GM21423 (cell line): Measurements from ENCODE around the gene S100A9.

ENCODE experiments used
- ATAC-seq: cut with Tn5 transposase; IDR thresholded peaks from one replicate; pipeline ENCODE4 v1.9.1; 2021; ENCODE audit warnings: mild to moderate bottlenecking, moderate library complexity; ENCODE audit not compliant: unreplicated experiment

Gene S100A9

DNA sequence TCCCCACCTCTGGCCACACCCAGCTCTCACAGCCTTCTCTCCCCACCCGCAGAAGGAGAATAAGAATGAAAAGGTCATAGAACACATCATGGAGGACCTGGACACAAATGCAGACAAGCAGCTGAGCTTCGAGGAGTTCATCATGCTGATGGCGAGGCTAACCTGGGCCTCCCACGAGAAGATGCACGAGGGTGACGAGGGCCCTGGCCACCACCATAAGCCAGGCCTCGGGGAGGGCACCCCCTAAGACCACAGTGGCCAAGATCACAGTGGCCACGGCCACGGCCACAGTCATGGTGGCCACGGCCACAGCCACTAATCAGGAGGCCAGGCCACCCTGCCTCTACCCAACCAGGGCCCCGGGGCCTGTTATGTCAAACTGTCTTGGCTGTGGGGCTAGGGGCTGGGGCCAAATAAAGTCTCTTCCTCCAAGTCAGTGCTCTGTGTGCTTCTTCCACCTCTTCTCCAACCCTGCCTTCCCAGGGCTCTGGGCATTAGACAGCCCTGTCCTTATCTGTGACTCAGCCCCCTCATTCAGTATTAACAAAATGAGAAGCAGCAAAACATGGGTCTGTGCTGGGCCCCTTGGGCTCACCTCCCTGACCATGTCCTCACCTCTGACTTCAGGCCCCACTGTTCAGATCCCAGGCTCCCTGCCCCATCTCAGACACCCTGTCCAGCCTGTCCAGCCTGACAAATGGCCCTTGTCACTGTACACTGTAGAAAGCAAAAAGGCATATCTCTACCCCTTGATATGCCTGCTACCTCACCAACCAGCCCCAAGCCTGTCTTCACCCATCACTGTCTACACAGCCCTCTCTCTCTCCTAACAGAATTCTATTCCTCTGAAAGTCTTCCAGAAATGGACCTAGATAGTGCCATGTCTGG, 3.2 kb downstream of the S100A9 start:
- no peak for ATAC-seq

DNA sequence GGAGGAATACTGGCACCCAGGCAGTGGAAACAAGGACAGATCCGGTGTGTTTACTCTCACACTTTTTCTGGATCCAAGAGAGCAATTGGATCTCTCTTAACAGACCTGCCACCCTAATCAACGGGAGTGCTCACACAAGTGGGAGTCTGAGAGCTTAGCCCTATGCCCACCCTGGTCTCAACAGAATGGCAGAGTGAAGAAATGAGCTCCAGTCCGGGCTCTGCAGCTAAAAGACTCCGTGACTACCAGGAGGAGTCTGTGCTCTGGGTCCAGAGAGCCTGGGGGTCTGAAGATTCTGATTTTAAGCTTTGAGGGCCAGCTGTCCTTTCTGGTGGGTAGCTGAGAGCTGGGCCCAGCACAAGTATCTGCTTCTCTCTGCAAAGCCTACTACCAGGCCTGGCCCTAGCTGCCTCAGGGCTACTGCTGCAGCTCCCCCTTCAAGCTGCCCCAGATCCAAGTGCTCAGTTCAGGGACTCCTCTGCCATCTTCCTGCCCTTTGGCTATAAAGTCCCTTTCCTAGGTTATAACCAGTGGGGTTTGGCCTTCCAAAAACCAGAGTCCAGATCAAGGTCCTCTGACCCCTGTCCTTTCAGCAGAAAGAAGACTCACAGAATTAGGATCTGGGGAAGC, 3.9 kb downstream of the S100A9 start:
- ATAC-seq, result no peak

DNA sequence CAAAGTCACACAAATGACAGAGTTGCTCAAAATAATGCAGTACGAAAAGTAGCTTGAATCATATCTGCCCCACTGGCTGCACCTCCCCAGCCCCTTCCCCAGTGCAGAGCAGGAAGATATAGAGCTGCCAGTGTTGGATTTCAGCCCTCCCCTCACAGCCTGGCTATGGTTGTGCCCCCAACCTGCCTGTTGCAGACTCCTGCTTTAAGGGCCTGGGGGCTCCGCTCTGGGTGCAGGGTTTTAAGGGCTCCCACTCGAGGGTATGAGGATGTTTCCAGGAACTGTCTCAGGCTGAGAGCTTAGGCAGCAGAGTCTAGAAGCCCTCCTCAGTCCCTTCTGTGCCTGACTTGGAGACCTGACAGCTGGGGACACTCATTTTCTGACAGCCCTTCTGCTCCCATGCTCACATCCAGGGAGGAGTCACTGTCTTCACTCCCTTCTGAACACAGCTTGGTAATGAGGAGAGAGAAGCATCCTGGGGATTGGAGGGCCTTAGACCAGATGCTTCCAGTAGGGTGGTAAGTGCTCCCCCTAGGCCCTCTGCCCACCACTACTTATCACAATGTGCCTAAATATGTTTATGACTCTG, 4.6 kb downstream of the S100A9 start:
- ATAC-seq, result no peak

DNA sequence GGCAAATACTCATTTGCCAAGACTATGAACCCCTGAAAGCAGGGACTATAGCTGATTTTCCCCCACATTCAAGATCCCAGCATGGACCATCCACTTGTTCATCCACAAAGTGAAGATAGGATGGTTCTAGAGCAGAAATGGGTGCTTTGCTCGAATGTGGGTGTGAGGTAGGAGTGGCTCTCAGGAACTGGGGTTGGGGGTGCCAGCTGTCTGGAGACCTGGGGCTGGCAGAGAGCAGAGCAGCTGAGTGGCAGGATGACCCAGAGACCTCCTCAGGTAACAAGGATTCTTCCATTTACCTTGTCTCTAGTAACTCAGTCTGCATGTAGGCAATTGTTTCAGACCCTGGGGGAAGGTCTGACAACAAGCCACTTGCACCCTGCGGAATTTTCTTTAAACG, 6.0 kb downstream of the S100A9 start:
- no peak for ATAC-seq

DNA sequence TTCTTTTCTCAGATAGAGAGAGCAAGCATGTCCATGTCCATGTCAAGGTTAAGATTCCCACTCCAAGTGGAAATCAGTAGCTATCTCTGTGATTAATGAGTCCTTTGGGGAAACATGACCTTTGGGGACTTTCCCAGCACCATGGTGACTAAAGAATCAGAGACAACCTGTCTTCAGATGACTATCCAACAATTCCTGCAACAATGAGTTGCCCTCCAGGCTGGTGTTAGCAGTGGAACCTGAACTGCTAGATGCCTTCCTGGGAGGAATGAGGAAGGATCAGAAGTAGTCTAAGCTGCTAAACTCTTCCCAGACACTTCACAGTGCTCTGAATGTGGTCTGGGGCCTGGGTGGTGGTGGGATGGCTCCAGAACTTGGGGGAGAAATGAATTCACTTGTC, 6.5 kb downstream of the S100A9 start:
- no peak for ATAC-seq

DNA sequence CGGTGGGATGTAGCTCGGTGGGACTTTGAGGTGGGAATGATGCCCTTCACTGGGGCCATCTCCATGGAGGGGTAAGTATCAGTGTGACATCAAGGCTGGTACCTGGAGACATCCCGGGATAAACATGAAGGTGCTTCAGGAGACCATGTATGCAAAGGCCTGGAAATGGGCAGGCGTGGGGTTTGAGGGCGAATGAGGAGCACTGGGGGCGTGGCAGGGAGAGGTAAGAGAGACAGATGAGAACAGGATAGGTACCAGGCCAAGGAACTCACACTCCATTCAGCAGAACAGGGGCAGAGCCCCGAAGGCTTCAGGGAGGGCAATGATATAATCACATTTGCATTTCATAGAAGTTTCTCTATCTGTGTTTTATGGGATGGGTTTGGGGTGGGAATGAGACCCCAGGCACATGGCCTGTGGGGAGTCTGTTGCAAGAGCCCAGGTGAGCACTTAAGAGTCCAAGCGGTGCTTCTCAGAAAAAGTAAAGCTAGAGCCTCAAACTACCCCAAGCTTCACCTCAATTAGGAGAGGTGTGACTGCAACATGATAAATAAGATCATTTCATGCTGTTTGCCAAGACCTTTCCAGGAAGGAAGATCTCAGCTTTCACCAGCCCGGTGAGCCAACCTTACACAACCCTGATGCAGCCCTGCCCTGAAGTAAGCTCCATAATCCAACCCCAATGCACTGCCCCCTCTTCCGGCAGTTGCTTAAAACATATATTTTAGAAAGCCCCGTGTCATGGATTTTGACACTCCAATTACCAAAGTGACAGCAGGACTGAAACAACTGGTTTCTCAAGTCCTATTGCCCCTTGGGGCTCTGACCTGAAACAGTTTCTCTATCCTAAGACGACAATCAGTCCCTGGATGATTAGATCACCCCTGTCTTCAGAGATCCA, 7.4 kb downstream of the S100A9 start:
- ATAC-seq, result no peak

DNA sequence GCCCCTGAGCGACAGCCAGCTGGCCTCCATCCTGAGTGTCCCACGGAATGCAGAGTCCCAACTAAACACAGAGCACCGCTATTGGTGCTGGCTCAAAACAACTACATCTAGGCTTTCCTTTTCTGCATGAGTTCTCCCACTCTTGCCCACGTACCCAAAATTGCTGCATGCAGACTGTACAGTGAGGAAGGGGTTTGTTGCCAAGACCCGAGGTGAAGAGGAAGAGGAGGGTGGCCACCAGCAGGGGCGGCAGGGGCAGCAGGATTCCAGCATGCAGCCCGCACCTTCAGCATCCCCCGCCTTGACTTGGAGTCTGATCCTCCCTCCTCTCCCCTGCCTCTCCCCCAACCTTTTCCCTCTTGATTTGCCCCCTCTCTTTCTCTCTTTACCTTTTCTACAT, 8.0 kb downstream of the S100A9 start:
- no peak for ATAC-seq

DNA sequence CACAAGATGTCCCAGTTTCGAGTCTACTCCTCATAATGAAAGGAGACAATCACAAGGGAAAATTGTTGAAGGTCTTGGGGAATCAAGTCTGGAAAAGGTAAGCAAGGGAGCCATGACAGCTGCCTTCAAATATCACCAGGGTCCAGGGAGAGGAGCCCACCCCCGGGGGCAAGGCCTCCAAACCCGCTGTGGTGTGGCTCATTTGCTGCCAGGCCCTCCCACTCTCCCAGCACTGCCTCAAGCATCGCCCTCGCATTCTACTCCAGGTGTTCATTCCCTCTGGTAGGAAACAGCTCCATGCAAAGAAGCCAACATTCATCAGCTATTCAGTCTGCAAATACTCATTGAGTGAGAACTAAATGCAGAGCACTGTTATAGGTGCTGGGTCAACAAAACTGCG, 8.6 kb downstream of the S100A9 start:
- ATAC-seq, result no peak

DNA sequence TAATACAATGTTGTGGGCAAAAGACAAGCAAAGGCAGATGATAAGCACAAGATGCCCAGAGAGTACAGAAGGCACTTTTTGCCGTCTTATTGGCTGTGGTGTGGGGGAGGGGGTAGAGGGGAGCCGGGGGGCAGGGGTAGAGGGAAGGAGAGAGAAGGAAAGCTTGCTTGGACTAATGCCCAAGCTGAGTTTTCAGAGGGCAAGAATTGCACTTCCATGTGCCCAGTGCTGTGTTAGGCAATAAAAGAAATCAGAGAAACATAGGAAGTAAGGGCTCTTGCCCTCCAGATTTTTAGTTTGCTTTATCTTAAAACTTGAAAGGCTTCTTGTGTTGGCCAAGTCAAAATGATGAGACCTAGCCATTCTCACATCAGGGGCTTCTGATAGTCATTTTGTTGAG, 9.4 kb downstream of the S100A9 start:
- ATAC-seq, result no peak

DNA sequence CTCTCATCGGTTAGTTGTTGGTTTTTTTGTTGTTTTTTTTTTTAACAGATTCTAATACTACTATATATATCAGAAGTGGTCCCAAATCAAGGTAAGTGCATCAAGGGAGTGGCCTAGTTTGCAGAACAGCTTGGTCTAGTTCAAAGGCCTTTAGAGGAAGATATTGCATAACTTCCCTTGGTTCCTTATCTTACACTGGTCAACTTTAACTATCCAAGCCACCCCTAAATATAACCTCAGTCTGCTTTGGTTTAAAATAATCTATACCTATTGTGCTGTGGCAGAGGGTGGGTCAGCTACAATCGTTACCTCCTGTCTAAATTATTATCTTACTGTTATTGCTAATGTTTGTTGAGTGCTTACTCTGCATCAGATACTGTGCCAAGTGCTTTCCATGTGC, 10.8 kb downstream of the S100A9 start:
- ATAC-seq, result no peak

DNA sequence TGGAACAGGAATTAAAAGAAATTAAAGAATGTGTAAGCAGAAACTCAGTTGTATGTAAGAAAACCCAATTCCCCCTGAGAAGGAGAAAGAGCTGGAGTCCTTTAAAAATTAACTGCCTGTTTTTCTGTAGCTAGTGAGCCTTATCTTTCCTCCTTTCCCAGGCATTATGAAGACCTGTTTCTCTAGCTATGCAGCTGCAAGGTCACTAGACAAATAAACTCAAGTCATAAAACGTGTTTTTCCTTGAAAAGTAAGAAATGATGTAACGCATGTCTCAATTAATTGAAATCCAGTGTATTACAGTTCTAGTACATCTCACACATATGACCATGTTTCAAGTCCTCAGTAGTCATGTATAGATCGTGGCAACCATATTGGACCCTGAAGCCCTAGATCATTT, 12.5 kb downstream of the S100A9 start:
- ATAC-seq, result no peak

DNA sequence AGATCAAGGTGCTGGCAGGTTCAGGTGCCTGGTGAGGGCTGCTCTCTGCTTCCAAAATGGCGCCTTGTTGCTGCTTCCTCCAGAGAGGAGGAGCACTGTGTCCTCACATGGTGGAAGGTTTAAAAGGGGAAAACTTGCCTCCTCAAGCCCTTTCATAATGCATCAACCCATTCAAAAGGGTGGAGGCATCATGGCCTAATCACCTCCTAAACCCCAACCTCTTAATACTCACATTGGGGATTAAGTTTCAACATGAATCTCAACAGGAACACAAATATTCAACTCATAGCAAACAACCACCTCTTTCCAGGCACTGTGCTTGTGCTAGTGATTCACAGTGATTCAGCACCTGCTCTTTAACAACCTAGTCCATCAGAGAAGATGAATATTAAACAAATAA, 13.6 kb downstream of the S100A9 start:
- no peak for ATAC-seq

DNA sequence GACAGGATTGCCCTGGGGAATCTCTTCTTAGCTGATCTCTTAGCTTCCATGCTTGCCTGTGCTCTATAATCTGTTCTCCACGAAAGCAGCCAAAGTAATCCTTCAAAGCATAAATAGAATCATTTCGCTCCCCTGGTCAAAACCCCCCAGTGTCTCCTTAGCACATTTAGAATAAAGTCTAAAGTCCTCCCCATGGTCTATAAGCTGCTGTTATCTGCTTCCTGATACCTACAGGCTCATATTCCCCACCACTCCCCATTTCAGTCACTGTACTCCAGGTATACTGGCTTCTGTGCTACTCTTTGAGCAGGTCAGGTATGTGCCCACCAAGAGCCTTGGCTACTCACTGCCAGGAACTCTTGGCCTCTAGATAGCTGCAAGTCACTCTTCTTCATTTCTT, 14.9 kb downstream of the S100A9 start:
- ATAC-seq, result no peak

DNA sequence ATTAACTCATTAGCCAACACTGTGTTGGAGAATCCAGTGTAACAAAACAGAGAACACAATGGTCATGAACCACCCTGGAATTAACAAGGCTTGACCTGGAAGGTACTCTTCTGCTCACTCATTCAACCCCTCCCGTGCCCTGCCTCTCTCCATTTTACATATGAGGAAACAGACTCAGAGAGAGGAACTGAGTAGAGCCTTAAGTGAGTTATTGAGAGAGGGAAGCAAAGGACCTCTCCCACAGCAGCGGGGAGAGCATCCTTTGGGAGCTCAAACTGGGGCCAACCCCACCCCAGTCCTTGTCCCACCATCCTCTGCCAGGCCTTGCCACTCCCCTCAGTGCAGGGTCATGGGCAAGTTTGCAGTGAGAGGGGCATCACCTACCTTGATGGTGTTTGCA, 16.4 kb downstream of the S100A9 start:
- no peak for ATAC-seq

DNA sequence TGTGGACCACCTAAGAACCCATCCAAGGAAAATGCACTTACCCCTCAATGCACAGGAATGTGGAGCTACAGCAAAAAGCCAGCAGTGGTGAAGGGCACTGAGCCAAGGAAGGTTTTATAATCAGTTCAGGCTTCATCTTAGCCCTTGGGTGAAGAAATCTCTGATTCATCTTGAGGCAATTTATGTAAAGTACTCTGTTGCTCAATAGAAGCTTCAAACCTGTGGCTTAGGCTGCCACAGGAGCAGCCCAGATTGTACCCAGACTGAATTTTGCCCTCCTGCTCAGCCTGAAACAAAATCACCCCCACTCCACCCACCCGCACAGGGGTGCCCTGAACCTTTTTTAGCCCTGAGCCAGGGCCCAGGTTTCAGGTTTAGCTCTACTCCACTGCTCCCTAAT, 17.9 kb downstream of the S100A9 start, which contains the start of gene S100A12:
Gene S100A12, minus strand, starts transcription at position 111 of the 400 bp plus-strand sequence. CDS start 1,029 bp downstream, outside the sequence.
- no peak for ATAC-seq

DNA sequence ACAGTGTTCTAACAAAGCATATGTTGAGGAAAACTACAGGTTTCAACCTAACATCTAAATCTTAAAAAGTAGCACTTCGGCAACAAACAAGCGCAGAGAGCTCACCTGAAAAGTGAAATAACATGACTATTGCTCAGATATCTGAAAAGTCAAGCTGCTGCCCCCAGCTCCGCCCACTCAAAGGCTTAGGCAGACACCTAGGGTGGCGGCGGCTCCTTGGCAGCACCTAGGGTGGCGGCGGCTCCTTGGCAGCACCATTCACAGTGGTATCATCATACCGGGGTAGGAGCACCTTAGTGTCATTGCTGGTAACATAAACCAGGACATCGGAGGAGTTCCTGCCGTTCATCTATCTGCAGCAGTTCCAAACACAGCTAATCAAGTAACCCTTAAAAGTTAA, 21.9 kb downstream of the S100A9 start:
- ATAC-seq, result no peak

DNA sequence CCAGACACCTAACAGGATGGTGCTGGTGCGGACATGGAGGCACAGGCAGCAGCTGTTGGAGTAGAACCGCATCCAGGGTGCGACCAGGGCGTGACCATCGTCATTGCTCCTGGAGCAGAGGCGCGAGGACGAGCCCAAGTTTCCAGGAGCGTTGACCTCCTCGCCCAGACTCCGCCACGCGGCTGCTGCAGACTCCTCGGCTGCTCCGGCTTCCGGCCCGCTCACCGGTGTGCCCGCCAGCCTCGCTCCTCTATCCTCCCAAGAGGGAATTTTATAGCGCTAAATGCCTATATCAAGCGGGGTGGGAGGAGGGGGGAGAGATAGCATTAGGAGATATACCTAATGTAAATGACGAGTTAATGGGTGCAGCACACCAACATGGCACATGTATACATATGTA, 23.1 kb downstream of the S100A9 start:
- no peak for ATAC-seq

DNA sequence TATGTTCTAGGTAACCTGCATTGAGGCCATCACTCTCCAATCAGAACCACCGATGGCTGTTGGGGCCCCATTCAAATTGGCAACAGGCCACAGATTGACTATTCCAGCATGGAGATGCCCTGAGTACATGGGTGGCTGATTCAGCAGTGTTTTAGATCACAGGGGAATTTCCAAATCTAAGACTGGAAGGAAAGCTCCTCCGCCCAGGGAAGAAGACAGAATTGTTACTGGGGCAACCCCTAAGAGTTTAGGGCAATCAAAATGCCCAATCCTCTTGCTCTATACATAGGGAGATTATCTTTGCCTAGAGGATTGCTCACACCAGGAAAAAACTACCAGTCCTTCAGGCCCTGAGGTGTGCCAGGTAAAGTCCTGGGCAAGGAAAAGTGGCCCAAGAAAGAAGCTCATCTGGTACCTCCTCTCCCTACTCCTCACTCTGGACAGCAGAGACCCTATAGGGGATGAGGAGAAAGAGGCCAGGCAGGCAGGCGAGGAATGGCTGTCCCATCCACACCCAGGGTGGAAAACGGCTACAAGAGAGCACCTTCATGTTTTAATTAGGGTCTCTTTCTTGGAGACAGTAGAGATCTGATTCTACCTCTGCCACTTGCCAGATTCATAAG, 27.4 kb downstream of the S100A9 start:
- no peak for ATAC-seq

DNA sequence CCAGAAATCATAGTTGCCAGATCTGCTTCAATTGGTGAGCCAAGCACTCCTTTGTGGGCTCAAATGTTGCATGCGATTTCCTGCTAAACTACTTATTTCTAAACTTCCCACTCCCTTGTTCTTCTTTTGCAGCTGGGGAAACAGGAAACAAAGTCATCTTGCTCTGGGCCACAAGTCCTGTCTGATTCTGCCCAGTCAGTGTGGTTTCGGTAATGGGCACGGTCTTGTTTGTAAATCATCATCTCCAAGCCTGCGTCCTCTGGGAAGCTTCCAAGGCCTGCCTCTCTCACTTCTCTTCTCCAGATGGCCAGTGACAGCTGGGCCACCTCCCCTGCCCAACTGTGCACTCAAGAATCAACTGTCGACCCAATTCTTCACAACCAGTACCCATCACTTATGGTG, 28.8 kb downstream of the S100A9 start:
- no peak for ATAC-seq

DNA sequence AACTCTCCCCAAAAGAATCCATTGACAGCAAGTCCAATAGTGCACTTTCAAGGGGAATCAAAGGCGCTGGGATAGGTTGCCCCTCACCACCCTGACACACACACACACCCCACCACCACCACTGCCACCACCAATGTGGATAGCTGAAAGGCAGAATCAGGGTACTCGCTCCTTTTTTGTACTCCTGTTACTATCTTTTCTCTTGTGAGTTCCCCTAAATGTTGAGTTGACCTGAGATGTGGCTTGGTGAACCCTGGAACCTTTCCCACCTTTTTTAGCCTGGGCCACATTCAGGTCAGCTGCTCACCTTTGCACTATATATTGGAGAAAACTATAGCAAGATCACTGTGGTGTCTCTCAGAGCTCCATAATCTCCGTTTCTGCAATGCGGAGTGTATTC, 29.3 kb downstream of the S100A9 start:
- no peak for ATAC-seq

DNA sequence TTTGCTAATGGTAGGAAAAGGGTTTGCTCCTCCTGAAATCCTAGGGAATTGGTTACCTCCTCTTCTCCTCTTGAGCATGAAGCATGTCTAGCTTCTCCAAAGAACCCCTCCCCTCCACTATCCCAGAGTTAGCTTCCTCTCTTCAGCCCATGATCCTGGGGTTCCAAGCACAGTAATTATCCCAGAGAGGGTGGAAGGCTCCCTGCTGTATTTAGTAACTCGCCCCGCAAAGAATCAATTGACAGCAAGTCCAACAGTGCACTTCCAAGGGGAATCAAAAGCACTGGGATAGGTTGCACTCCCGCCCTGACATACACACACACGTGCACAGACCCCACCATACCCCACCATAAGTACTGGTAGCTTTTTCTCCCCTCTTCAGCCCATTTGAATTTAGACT, 30.1 kb downstream of the S100A9 start:
- ATAC-seq, result no peak
